ENCODE measurements around the gene RNF144A.

The RNF144A gene

GRCh38 chr2:6937157-6937556 is 19.9 kb downstream of the RNF144A start:
- TF ChIP-seq POLR2AphosphoS5 (IDR thresholded peaks at IDR 0.05; ENCODE audit: low read depth, low read length) (no peak), SIN3A (IDR thresholded peaks at IDR 0.05; ENCODE audit: borderline replicate concordance, insufficient read depth, low read length) (no peak), TAF1 (IDR thresholded peaks at IDR 0.05; ENCODE audit: borderline replicate concordance, insufficient read depth, low read length) (no peak), FOXP2 (optimal IDR thresholded peaks at IDR 0.05; ENCODE audit: borderline replicate concordance, extremely low read depth, extremely low read length, insufficient read depth) (no peak)
- TF ChIP-seq, protein P1, sequence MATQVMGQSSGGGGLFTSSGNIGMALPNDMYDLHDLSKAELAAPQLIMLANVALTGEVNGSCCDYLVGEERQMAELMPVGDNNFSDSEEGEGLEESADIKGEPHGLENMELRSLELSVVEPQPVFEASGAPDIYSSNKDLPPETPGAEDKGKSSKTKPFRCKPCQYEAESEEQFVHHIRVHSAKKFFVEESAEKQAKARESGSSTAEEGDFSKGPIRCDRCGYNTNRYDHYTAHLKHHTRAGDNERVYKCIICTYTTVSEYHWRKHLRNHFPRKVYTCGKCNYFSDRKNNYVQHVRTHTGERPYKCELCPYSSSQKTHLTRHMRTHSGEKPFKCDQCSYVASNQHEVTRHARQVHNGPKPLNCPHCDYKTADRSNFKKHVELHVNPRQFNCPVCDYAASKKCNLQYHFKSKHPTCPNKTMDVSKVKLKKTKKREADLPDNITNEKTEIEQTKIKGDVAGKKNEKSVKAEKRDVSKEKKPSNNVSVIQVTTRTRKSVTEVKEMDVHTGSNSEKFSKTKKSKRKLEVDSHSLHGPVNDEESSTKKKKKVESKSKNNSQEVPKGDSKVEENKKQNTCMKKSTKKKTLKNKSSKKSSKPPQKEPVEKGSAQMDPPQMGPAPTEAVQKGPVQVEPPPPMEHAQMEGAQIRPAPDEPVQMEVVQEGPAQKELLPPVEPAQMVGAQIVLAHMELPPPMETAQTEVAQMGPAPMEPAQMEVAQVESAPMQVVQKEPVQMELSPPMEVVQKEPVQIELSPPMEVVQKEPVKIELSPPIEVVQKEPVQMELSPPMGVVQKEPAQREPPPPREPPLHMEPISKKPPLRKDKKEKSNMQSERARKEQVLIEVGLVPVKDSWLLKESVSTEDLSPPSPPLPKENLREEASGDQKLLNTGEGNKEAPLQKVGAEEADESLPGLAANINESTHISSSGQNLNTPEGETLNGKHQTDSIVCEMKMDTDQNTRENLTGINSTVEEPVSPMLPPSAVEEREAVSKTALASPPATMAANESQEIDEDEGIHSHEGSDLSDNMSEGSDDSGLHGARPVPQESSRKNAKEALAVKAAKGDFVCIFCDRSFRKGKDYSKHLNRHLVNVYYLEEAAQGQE (IDR thresholded peaks at IDR 0.05; ENCODE audit: insufficient read depth in 1 of 2, low read depth in 2 of 2, low read length in 2 of 2): no peak

DNA sequence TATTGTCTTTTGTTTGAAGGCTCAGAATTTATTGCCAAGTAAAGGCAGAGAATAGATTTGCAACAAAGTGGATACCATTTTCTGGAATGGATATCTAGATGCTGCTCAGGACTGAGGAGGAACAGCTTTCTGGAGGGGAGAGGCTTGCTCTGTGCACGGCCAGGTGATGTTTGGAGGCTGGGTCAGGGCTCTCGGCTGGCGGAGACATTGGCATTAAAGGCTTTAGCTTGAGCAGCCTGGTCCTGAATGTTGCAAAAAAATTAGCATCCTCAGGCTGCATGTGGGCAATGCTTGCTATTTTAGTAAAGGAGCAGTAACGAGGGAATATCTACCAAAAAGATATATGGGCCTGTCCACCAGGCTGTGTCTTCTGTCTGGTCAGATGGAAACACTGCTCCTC is 20.4 kb downstream of the RNF144A start:
- TF ChIP-seq FOXP2 (optimal IDR thresholded peaks at IDR 0.05; ENCODE audit: borderline replicate concordance, extremely low read depth, extremely low read length, insufficient read depth) (no peak), TAF1 (IDR thresholded peaks at IDR 0.05; ENCODE audit: borderline replicate concordance, insufficient read depth, low read length) (no peak), SIN3A (IDR thresholded peaks at IDR 0.05; ENCODE audit: borderline replicate concordance, insufficient read depth, low read length) (no peak), POLR2AphosphoS5 (IDR thresholded peaks at IDR 0.05; ENCODE audit: low read depth, low read length) (no peak)
- TF ChIP-seq, protein P1 (IDR thresholded peaks at IDR 0.05; ENCODE audit: insufficient read depth in 1 of 2, low read depth in 2 of 2, low read length in 2 of 2): no peak

- no peak for TF ChIP-seq POLR2AphosphoS5 (IDR thresholded peaks at IDR 0.05; ENCODE audit: low read depth, low read length)
- TF ChIP-seq FOXP2 (optimal IDR thresholded peaks at IDR 0.05; ENCODE audit: borderline replicate concordance, extremely low read depth, extremely low read length, insufficient read depth): no peak
- TF ChIP-seq SIN3A (IDR thresholded peaks at IDR 0.05; ENCODE audit: borderline replicate concordance, insufficient read depth, low read length): no peak
- TF ChIP-seq, protein P1 (IDR thresholded peaks at IDR 0.05; ENCODE audit: insufficient read depth in 1 of 2, low read depth in 2 of 2, low read length in 2 of 2): no peak
Observed at GRCh38 chr2:6939071-6939470, 21.9 kb downstream of the RNF144A start.

DNA sequence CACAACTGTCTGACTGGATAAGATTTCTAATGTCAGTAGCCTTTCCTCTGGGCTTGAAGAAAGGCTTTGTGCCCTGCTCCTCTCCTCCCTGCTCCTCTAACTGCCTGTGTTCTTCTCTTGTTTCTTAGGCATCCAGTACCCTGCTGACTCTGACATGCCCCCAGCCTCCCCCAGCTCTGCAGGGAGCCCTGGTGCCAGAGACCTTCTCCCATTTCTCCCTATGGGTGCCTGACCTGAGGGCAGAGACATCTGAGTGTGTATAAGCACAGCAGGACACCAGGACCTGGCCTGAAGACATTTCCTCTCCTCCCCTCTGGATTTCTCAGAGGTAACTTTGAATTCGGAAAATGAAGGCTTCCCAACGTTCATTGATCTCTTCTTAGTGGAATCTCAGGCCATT is 23.6 kb downstream of the RNF144A start:
- TF ChIP-seq, protein P1 (IDR thresholded peaks at IDR 0.05; ENCODE audit: insufficient read depth in 1 of 2, low read depth in 2 of 2, low read length in 2 of 2): no peak
- TF ChIP-seq FOXP2 (optimal IDR thresholded peaks at IDR 0.05; ENCODE audit: borderline replicate concordance, extremely low read depth, extremely low read length, insufficient read depth): no peak
- TF ChIP-seq SIN3A (IDR thresholded peaks at IDR 0.05; ENCODE audit: borderline replicate concordance, insufficient read depth, low read length): no peak
- TF ChIP-seq POLR2AphosphoS5 (IDR thresholded peaks at IDR 0.05; ENCODE audit: low read depth, low read length): no peak
- no peak for TF ChIP-seq TAF1 (IDR thresholded peaks at IDR 0.05; ENCODE audit: borderline replicate concordance, insufficient read depth, low read length)
